ENCODE data around the gene MICALL2.

GRCh38 chr7:1426474-1426873 lies 32.8 kb downstream of the MICALL2 start:
- TF ChIP-seq CTCF (IDR thresholded peaks at IDR 0.05; ENCODE audit: insufficient read depth, low read length, poor library complexity, severe bottlenecking) (no peak), EZH2phosphoT487 (conservative IDR thresholded peaks at IDR 0.05; ENCODE audit: low read length) (no peak)
